Measurements from ENCODE around the gene CFAP57.

The CFAP57 gene

DNA sequence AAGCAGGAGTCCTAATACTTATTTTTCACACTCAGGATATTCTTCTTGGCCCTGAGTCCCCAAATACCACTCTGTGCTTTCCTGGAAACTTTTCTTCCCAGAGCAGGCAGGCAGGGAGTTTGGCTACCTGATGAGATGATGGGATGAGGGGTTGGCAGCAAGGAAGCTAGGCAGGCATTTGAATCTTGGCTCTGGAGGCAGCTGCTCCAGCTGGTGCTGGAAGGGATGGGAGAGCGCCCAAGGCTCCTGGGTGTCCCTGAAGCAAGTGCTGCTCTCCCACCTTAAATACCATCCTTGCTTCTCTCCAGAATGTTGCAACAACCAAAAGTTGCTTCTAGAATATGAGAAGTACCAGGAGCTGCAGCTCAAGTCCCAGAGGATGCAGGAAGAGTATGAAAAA, 49.7 kb downstream of the CFAP57 start:
- peaks cover 0 to 6% of the 10 kb centered on the region in 2 donors for H3K27me3 ChIP-seq (ENCODE audit: control insufficient read depth in 1 of 2, insufficient read depth in 2 of 2, low read length in 2 of 2)
- H3K9ac ChIP-seq (ENCODE audit: low read depth in 1 of 2, low read length in 2 of 2): no peak overlapping the region
- H3K9me3 ChIP-seq (ENCODE audit: control insufficient read depth in 1 of 2, low read length in 2 of 2): no peaks in the 10 kb centered on the region
- H3K36me3 ChIP-seq (ENCODE audit: control insufficient read depth in 1 of 2, insufficient read depth in 2 of 2, low read length in 2 of 2): no peaks in the 10 kb centered on the region
- no peaks in the 10 kb centered on the region for H3K4me1 ChIP-seq (ENCODE audit: control insufficient read depth in 1 of 2, insufficient read depth in 2 of 2, low read length in 2 of 2)
- H3K4me3 ChIP-seq (ENCODE audit: low read depth in 1 of 2, low read length in 2 of 2): no peak overlapping the region
- no peak overlapping the region for H3K27ac ChIP-seq (ENCODE audit: low read depth, low read length)

DNA sequence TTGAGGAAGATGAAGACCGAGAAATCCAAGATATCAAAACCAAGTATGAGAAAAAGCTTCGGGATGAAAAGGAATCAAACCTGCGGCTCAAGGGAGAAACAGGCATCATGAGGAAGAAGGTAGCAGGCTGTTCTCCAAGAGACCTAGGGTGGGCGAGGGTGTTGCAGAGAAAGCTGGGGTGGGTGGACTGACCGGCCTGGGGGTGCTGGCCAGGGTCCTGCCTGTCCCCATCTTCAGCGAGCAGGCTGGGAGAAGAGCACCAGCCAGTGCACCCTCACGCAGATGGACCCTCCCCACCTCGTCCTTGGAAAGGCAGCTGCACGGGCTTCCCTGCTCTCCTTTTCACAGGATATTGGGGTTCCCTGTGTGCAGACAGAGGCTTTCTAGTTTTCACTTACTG, 50.7 kb downstream of the CFAP57 start:
- no peaks in the 10 kb centered on the region for H3K9me3 ChIP-seq (ENCODE audit: control insufficient read depth in 1 of 2, low read length in 2 of 2)
- no peaks in the 10 kb centered on the region for H3K36me3 ChIP-seq (ENCODE audit: control insufficient read depth in 1 of 2, insufficient read depth in 2 of 2, low read length in 2 of 2)
- H3K9ac ChIP-seq (ENCODE audit: low read depth in 1 of 2, low read length in 2 of 2): no peak overlapping the region
- peaks cover 0 to under 1% of the 10 kb centered on the region in 2 donors for H3K27me3 ChIP-seq (ENCODE audit: control insufficient read depth in 1 of 2, insufficient read depth in 2 of 2, low read length in 2 of 2)
- no peak overlapping the region for H3K4me3 ChIP-seq (ENCODE audit: low read depth in 1 of 2, low read length in 2 of 2)
- H3K4me1 ChIP-seq (ENCODE audit: control insufficient read depth in 1 of 2, insufficient read depth in 2 of 2, low read length in 2 of 2): no peaks in the 10 kb centered on the region
- H3K27ac ChIP-seq (ENCODE audit: low read depth, low read length): no peak overlapping the region

DNA sequence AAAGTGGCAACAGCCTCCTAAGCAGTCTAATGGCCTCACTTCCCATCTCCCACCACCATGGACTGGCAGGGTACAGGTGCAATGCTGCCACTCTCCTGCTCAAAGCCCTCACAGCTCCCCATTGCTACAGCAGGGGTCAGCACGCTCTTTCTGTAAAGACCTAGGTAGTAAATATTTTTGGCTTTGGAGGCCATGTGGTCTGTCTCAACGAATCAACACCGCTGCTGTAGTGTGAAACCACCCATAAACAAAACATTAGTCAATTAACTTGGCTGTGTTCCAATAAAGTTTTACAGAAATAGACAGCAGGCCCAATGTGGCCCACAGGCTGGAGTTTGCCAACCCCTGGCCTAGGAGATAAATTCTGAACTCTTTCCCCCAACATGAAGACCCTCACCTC, 53.0 kb downstream of the CFAP57 start:
- Histone ChIP-seq H3K27ac (ENCODE audit: low read depth, low read length) (no peak overlapping the region), H3K27me3 (ENCODE audit: control insufficient read depth in 1 of 2, insufficient read depth in 2 of 2, low read length in 2 of 2) (no peaks in the 10 kb centered on the region), H3K9me3 (ENCODE audit: control insufficient read depth in 1 of 2, low read length in 2 of 2) (no peaks in the 10 kb centered on the region), H3K36me3 (ENCODE audit: control insufficient read depth in 1 of 2, insufficient read depth in 2 of 2, low read length in 2 of 2) (no peaks in the 10 kb centered on the region), H3K9ac (ENCODE audit: low read depth in 1 of 2, low read length in 2 of 2) (no peak overlapping the region), H3K4me1 (ENCODE audit: control insufficient read depth in 1 of 2, insufficient read depth in 2 of 2, low read length in 2 of 2) (no peaks in the 10 kb centered on the region), H3K4me3 (ENCODE audit: low read depth in 1 of 2, low read length in 2 of 2) (no peak overlapping the region)

DNA sequence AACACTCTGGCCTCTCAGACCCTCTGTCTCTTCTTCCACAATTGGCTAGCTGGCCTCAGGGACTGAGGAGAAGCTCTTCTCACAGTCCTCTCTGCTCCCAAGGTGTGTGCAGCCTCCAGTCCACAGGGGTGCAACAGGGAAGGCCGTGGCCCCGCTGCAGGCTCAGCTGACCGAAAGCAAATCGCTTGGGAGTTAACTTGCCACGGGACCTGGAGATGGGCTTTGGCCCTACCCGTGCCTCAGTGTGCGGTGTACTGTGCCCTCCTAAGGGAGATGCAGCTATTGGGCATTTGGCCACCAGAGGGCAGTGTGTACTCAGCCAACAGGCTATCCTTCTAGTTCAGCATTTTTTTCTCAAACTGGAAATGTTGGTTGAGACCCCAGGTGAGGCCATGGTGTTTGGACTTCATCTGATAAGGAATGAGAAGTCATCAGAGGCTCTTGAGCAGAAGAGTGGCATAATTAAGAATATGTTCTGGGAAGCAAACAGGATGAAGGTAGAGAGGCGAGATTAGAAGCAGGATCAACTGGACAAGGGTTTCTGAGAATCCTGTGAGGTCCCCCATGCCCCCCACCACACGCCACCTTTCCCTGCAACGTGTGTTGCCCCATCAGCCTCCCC, 55.1 kb downstream of the CFAP57 start:
- Histone ChIP-seq H3K4me3 (ENCODE audit: low read depth in 1 of 2, low read length in 2 of 2) (no peak overlapping the region), H3K9ac (ENCODE audit: low read depth in 1 of 2, low read length in 2 of 2) (no peak overlapping the region), H3K4me1 (ENCODE audit: control insufficient read depth in 1 of 2, insufficient read depth in 2 of 2, low read length in 2 of 2) (no peaks in the 10 kb centered on the region), H3K9me3 (ENCODE audit: control insufficient read depth in 1 of 2, low read length in 2 of 2) (no peaks in the 10 kb centered on the region), H3K27me3 (ENCODE audit: control insufficient read depth in 1 of 2, insufficient read depth in 2 of 2, low read length in 2 of 2) (no peaks in the 10 kb centered on the region), H3K36me3 (ENCODE audit: control insufficient read depth in 1 of 2, insufficient read depth in 2 of 2, low read length in 2 of 2) (no peaks in the 10 kb centered on the region), H3K27ac (ENCODE audit: low read depth, low read length) (no peak overlapping the region)

DNA sequence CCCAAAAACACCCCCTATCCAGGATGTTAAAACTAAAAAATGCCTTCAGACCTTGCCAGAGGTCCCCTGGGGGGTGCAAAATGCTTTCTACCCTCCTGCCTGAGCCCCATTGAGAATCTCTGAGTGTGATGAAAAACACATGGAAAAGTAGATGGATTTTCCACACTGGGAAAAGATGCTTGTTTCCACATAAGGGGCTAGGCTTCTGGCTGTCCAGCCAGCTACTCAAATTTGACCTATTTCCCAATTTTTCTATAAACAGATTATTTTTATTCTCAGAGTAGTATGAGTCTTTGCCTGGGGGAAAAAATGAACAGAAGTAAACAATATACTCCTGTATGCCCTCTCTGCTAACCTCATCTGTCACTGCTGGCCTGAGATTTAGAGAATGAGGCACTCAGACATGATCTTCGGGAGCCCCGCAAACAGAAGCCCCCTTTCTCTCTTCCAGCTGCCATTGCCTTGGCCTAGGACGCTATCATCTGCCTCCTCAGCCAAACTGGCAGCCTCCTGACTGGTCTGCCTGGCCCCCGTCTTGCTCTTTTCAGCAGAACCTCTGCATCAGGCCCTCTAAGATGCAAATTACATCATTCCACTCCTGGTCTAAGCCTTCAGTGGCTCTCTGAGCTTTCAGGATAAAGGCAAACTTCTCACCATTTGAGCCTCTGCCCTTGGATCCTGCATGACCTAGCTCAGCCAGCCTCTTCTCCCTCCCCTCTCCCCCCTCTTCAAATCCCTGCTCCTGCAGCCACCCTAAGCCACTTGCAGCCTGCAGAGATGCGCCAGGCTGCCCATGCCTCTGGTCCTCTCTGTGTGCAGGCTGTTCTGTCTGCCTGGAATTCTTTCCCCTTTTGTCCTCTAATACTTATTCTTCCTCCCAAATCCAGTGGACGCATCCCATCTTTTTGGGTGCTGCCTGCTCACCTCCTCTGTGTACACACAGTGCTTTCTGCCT, 58.0 kb downstream of the CFAP57 start:
- no peaks in the 10 kb centered on the region for H3K9me3 ChIP-seq (ENCODE audit: control insufficient read depth in 1 of 2, low read length in 2 of 2)
- H3K27me3 ChIP-seq (ENCODE audit: control insufficient read depth in 1 of 2, insufficient read depth in 2 of 2, low read length in 2 of 2): no peaks in the 10 kb centered on the region
- H3K9ac ChIP-seq (ENCODE audit: low read depth in 1 of 2, low read length in 2 of 2): peak overlapping the region in 1 of 2 donors; percentile 16
- H3K4me1 ChIP-seq (ENCODE audit: control insufficient read depth in 1 of 2, insufficient read depth in 2 of 2, low read length in 2 of 2): no peaks in the 10 kb centered on the region
- no peak overlapping the region for H3K27ac ChIP-seq (ENCODE audit: low read depth, low read length)
- no peak overlapping the region for H3K4me3 ChIP-seq (ENCODE audit: low read depth in 1 of 2, low read length in 2 of 2)
- H3K36me3 ChIP-seq (ENCODE audit: control insufficient read depth in 1 of 2, insufficient read depth in 2 of 2, low read length in 2 of 2): no peaks in the 10 kb centered on the region

DNA sequence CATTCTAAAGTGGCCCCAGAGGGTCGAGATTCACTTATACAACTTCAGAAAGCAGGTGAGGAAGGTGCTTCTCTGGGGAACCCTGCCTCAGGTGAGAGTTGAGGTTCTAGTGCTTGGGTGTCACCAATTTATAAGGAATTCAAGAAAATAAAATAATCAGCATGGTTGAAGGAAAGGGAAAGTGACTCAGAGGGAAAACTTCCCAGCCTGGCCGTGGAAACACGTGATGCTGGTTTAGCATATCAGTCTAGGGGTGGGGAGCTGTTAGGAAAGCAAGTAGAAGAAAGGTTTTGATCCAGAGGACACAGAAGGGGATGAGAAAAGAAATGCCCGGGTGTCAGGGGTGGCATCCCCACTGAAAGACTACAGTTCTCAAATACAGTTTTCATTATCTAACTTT, 59.9 kb downstream of the CFAP57 start:
- H3K27ac ChIP-seq (ENCODE audit: low read depth, low read length): no peak overlapping the region
- no peaks in the 10 kb centered on the region for H3K36me3 ChIP-seq (ENCODE audit: control insufficient read depth in 1 of 2, insufficient read depth in 2 of 2, low read length in 2 of 2)
- H3K4me1 ChIP-seq (ENCODE audit: control insufficient read depth in 1 of 2, insufficient read depth in 2 of 2, low read length in 2 of 2): peaks cover 5 to 6% of the 10 kb centered on the region in 2 donors
- no peak overlapping the region for H3K9ac ChIP-seq (ENCODE audit: low read depth in 1 of 2, low read length in 2 of 2)
- no peaks in the 10 kb centered on the region for H3K27me3 ChIP-seq (ENCODE audit: control insufficient read depth in 1 of 2, insufficient read depth in 2 of 2, low read length in 2 of 2)
- H3K4me3 ChIP-seq (ENCODE audit: low read depth in 1 of 2, low read length in 2 of 2): no peak overlapping the region
- no peaks in the 10 kb centered on the region for H3K9me3 ChIP-seq (ENCODE audit: control insufficient read depth in 1 of 2, low read length in 2 of 2)

DNA sequence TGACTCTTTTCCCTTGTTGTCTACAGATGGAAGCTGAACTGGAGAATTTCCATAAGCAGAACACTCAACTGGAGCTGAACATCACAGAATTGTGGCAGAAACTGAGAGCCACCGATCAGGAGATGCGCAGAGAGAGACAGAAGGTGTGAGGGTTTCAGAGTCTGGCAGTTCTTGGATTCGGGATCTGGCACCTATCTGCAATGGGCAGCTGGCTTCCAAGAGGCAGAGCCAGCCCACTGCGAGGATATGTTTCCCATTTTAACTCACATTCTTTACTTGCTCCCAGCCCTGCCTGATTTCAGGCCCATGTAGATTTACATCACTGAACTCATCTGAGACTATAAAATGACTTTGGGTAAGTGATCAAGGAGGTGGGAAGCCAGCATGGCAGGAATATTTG, 60.4 kb downstream of the CFAP57 start:
- Histone ChIP-seq H3K27ac (ENCODE audit: low read depth, low read length) (no peak overlapping the region), H3K27me3 (ENCODE audit: control insufficient read depth in 1 of 2, insufficient read depth in 2 of 2, low read length in 2 of 2) (no peaks in the 10 kb centered on the region), H3K4me3 (ENCODE audit: low read depth in 1 of 2, low read length in 2 of 2) (no peak overlapping the region), H3K4me1 (ENCODE audit: control insufficient read depth in 1 of 2, insufficient read depth in 2 of 2, low read length in 2 of 2) (peaks cover 5 to 6% of the 10 kb centered on the region in 2 donors), H3K9ac (ENCODE audit: low read depth in 1 of 2, low read length in 2 of 2) (no peak overlapping the region), H3K36me3 (ENCODE audit: control insufficient read depth in 1 of 2, insufficient read depth in 2 of 2, low read length in 2 of 2) (no peaks in the 10 kb centered on the region), H3K9me3 (ENCODE audit: control insufficient read depth in 1 of 2, low read length in 2 of 2) (no peaks in the 10 kb centered on the region)

DNA sequence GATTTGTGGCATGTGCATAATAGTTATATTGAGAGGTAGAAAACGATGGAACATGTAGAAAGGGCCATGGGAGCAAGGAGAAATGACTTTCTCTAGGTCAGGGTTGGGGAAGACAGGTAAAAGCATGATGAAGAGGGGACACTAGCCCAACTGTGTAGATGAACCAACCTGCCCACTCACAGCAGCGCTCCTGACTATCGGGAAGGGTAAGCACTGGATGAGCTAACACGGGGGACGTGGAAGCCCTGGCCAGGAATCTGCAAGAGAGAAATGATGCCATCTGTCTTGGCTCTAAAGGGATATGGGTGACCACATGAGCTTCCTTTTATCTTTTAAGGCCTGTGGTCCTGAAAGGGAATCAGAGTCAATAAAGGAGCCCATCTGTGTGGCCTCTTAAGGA, 61.5 kb downstream of the CFAP57 start:
- H3K27me3 ChIP-seq (ENCODE audit: control insufficient read depth in 1 of 2, insufficient read depth in 2 of 2, low read length in 2 of 2): no peaks in the 10 kb centered on the region
- no peak overlapping the region for H3K27ac ChIP-seq (ENCODE audit: low read depth, low read length)
- H3K9ac ChIP-seq (ENCODE audit: low read depth in 1 of 2, low read length in 2 of 2): no peak overlapping the region
- no peaks in the 10 kb centered on the region for H3K9me3 ChIP-seq (ENCODE audit: control insufficient read depth in 1 of 2, low read length in 2 of 2)
- no peak overlapping the region for H3K4me3 ChIP-seq (ENCODE audit: low read depth in 1 of 2, low read length in 2 of 2)
- no peaks in the 10 kb centered on the region for H3K36me3 ChIP-seq (ENCODE audit: control insufficient read depth in 1 of 2, insufficient read depth in 2 of 2, low read length in 2 of 2)
- H3K4me1 ChIP-seq (ENCODE audit: control insufficient read depth in 1 of 2, insufficient read depth in 2 of 2, low read length in 2 of 2): peaks cover 10 to 11% of the 10 kb centered on the region in 2 donors

DNA sequence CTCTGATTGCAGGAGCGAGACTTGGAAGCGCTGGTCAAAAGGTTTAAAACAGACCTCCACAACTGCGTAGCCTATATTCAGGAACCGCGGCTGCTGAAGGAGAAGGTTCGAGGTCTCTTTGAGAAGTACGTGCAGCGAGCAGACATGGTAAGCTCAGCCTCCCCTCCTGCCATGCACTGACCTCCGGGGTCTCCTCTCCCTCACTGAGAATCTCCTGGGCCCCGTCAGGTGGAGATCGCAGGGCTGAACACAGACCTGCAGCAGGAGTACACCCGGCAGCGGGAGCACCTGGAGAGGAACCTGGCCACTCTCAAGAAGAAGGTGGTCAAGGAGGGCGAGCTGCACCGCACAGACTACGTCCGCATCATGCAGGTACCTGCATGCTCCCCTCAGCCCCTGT, 62.1 kb downstream of the CFAP57 start:
- Histone ChIP-seq H3K27ac (ENCODE audit: low read depth, low read length) (no peak overlapping the region), H3K4me3 (ENCODE audit: low read depth in 1 of 2, low read length in 2 of 2) (no peak overlapping the region), H3K9me3 (ENCODE audit: control insufficient read depth in 1 of 2, low read length in 2 of 2) (no peaks in the 10 kb centered on the region)

DNA sequence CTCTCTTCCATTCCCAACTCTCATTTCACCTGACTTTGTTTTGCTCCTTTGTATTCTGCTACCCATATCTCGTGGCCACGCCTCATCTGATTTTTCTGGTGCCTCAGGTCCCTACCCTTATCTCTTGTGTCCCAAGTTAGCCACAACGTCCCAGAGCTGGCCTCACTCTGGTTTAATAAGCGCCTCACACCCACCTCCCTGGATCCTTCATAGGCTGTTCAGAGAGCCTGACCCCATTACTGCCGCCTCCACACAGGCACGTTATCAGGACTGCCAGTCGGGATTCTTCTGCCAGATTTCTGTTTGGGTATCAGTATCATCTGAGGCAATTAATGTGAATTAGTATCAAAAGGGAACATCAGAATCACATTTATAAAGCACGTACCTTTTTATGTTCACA, 62.9 kb downstream of the CFAP57 start:
- peaks cover 22% of the 10 kb centered on the region in 2 donors for H3K4me1 ChIP-seq (ENCODE audit: control insufficient read depth in 1 of 2, insufficient read depth in 2 of 2, low read length in 2 of 2)
- no peak overlapping the region for H3K27ac ChIP-seq (ENCODE audit: low read depth, low read length)
- no peak overlapping the region for H3K9ac ChIP-seq (ENCODE audit: low read depth in 1 of 2, low read length in 2 of 2)

More for the DNA sequence above, 62.1 kb downstream of the CFAP57 start:
- Histone ChIP-seq H3K27me3 (ENCODE audit: control insufficient read depth in 1 of 2, insufficient read depth in 2 of 2, low read length in 2 of 2) (no peaks in the 10 kb centered on the region), H3K4me1 (ENCODE audit: control insufficient read depth in 1 of 2, insufficient read depth in 2 of 2, low read length in 2 of 2) (peaks cover 16% of the 10 kb centered on the region in 2 donors), H3K9ac (ENCODE audit: low read depth in 1 of 2, low read length in 2 of 2) (no peak overlapping the region), H3K36me3 (ENCODE audit: control insufficient read depth in 1 of 2, insufficient read depth in 2 of 2, low read length in 2 of 2) (no peaks in the 10 kb centered on the region)

More for the DNA sequence above, 62.9 kb downstream of the CFAP57 start:
- H3K36me3 ChIP-seq (ENCODE audit: control insufficient read depth in 1 of 2, insufficient read depth in 2 of 2, low read length in 2 of 2): no peaks in the 10 kb centered on the region
- H3K27me3 ChIP-seq (ENCODE audit: control insufficient read depth in 1 of 2, insufficient read depth in 2 of 2, low read length in 2 of 2): no peaks in the 10 kb centered on the region
- H3K9me3 ChIP-seq (ENCODE audit: control insufficient read depth in 1 of 2, low read length in 2 of 2): no peaks in the 10 kb centered on the region
- no peak overlapping the region for H3K4me3 ChIP-seq (ENCODE audit: low read depth in 1 of 2, low read length in 2 of 2)

All from duodenal mucosa (tissue), 2 donors.